WI38 (cell line): ENCODE results near the gene PIM2.
A peak's percentile ranks its signal among the peaks of the same experiment; 100 is the strongest.

ENCODE experiments used
- H3K4me3 ChIP-seq: 2 replicates; pipeline ENCODE4 v1.5.1; 2011; ENCODE audit warnings: low read depth, mild to moderate bottlenecking, control low read depth, low read length
- CTCF ChIP-seq: IDR thresholded peaks from 2 replicates; pipeline ENCODE4 v1.5.1; 2012; ENCODE audit warnings: low read depth, mild to moderate bottlenecking, control low read depth, low read length

PIM2 gene

GRCh38 chrX:48904180-48904579, 14.6 kb downstream of the PIM2 start:
- no peak overlapping the region for H3K4me3 ChIP-seq
- no peak for TF ChIP-seq CTCF

- no peak for TF ChIP-seq CTCF
- no peak overlapping the region for H3K4me3 ChIP-seq
Observed at GRCh38 chrX:48903290-48903689, 15.5 kb downstream of the PIM2 start.

- TF ChIP-seq CTCF: no peak
- no peak overlapping the region for H3K4me3 ChIP-seq
Observed at GRCh38 chrX:48902776-48903175, 16.0 kb downstream of the PIM2 start.

DNA sequence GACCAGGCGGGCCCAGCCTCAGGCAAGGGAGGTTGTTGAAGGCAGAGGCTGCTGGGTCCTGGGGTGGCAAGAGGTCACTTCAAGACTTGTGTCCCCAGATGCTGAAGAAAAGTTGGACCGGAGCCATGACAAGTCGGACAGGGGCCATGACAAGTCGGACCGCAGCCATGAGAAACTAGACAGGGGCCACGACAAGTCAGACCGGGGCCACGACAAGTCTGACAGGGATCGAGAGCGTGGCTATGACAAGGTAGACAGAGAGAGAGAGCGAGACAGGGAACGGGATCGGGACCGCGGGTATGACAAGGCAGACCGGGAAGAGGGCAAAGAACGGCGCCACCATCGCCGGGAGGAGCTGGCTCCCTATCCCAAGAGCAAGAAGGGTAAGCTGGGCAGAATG, 16.7 kb downstream of the PIM2 start:
- no peak overlapping the region for H3K4me3 ChIP-seq
- no peak for TF ChIP-seq CTCF

DNA sequence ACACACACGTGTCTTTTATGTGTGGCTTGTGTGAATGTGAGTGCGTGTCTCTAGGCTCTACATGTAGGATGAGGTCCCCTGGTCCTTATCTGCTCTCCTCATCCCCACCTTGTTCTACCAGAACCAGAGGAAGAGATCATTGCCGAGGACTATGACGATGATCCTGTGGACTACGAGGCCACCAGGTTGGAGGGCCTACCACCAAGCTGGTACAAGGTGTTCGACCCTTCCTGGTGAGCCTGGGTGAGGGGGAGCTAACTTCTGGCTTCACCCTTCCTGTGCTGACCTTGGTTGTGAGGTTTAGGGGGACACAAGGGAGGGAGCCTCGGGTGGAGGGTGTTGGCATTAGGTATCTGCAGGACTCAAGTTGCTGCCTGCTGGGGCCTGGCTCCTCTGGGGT, 17.8 kb downstream of the PIM2 start:
- TF ChIP-seq CTCF: no peak
- H3K4me3 ChIP-seq: no peak overlapping the region

DNA sequence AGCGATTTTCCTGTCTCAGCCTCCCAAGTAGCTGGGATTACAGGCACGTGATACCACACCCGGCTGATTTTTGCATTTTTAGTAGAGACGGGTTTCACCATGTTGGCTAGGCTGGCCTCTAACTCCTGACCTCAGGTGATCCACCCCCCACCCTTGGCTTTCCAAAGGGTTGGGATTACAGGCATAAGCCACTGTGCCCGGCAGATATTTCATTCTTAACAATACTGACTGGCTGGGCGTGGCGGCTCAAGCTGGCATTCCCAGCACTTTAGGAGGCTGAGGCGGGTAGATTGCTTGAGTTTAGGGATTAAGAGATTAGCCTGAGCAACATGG, 19.8 kb downstream of the PIM2 start:
- no peak for TF ChIP-seq CTCF
- no peak overlapping the region for H3K4me3 ChIP-seq

GRCh38 chrX:48897625-48898306, 21.1 kb downstream of the PIM2 start, which contains the start of the genes PQBP1 and TIMM17B:
TSS of gene PQBP1 (plus strand) at chrX:48897930. CDS start at chrX:48898510, 580 bp downstream.
TSS of gene TIMM17B (minus strand) at chrX:48897768. CDS start at chrX:48897749, 19 bp downstream.
- no peak for TF ChIP-seq CTCF
- H3K4me3 ChIP-seq: peak within 1 kb of the TSS; percentile 77
